Immature natural killer cell (primary cell): Measurements from ENCODE around the gene AFAP1. TPM values are rescaled to one million over a fixed set of nuclear protein-coding genes. Genes with fewer than 3 reads are reported as not detected.
A peak's percentile ranks its signal among the peaks of the same experiment; 100 is the strongest.

Experiments
- DNase-seq, 3 donors: peaks; one replicate each; pipeline ENCODE4 v3.0.0; 2022; ENCODE audit warnings: mixed read lengths in 1 of 3
- H3K27ac Mint-ChIP-seq, 6 donors: one replicate each; pipeline ENCODE4 v1.8.0; 2020; ENCODE audit warnings: mixed read lengths in 6 of 6, mild to moderate bottlenecking in 5 of 6, inconsistent platforms in 4 of 6, moderate library complexity in 3 of 6
- H3K27me3 Mint-ChIP-seq, 3 donors: one replicate each; pipeline ENCODE4 v1.8.0; 2020 to 2021; ENCODE audit warnings: low read depth in 3 of 3, mild to moderate bottlenecking in 3 of 3, mixed read lengths in 3 of 3, moderate library complexity in 3 of 3, inconsistent platforms in 1 of 3
- H3K36me3 Mint-ChIP-seq, 3 donors: one replicate each; pipeline ENCODE4 v1.8.0; 2020; ENCODE audit warnings: mixed read lengths in 3 of 3, inconsistent platforms in 2 of 3, mild to moderate bottlenecking in 2 of 3
- H3K4me1 Mint-ChIP-seq, 2 donors: one replicate each; pipeline ENCODE4 v1.8.0; 2020; ENCODE audit warnings: inconsistent platforms in 2 of 2, mild to moderate bottlenecking in 2 of 2, mixed read lengths in 2 of 2, moderate library complexity in 1 of 2
- H3K4me3 Mint-ChIP-seq, 5 donors: one replicate each; pipeline ENCODE4 v1.8.0; 2020; ENCODE audit warnings: mild to moderate bottlenecking in 5 of 5, mixed read lengths in 5 of 5, inconsistent platforms in 3 of 5, moderate library complexity in 3 of 5
- H3K9me3 Mint-ChIP-seq, 6 donors: one replicate each; pipeline ENCODE4 v1.8.0; 2020; ENCODE audit warnings: mild to moderate bottlenecking in 6 of 6, mixed read lengths in 6 of 6, inconsistent platforms in 4 of 6, moderate library complexity in 3 of 6
- polyA plus RNA-seq, 3 donors: library from polyadenylated mRNA; unstranded; fragments of 300-500 nt; fragmentation: Illumina TruSeq; gene quantifications; one replicate each; pipeline ENCODE4 v1.2.3, GENCODE V29; 2021

AFAP1 gene
- polyA plus RNA-seq, 3 donors from 2014 or later = 0.32 to 1.2 TPM; not detected in 1

DNA sequence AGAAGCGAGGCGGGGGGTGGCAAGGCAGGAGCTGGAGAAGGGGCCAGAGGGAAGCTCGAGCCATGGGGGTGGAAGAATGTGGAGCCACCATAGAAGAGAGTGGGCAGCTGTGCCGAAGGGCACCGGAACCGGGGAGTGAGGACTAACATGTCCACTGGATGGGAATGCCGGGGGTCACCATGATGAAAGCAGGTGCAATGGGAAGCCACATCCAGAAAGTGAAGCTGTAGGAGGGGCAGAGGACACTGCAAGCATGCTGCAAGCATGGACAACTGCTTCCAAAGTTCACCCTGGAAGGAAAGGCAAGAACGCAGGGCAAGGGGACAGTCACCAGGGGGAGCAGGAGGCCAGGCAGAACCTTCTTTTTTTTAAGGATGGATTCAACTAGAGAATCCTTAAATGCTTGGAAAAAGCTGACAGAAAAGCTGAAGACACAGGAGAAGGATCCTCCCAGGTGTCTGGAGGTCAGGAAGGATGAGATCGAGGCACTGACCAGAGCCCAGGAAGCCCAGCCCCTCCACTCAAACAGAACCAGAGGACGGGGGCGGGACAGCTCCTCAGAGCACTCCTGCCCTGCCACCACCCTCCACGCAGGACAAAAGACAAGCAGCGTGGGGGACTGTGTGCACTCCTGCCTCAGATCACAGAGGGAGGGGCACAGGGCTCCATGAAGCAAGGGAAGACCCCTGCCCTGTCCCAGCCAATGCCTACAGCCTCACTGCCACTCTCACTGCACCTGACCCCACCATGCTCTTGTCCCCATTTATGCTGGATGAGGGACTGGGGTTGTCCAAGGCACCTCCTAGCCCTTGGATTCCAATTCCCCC lies 169.2 kb downstream of the AFAP1 start:
- peaks cover 16 to 26% (median 25%) of the 10 kb centered on the region in 3 donors for H3K36me3 Mint-ChIP-seq
- DNase-seq = no peak
- H3K4me3 Mint-ChIP-seq = no peak overlapping the region
- H3K9me3 Mint-ChIP-seq = no peaks in the 10 kb centered on the region
- no peaks in the 10 kb centered on the region for H3K4me1 Mint-ChIP-seq
- H3K27ac Mint-ChIP-seq = no peak overlapping the region
- peaks cover 0 to 5% (median 2%) of the 10 kb centered on the region in 3 donors for H3K27me3 Mint-ChIP-seq

DNA sequence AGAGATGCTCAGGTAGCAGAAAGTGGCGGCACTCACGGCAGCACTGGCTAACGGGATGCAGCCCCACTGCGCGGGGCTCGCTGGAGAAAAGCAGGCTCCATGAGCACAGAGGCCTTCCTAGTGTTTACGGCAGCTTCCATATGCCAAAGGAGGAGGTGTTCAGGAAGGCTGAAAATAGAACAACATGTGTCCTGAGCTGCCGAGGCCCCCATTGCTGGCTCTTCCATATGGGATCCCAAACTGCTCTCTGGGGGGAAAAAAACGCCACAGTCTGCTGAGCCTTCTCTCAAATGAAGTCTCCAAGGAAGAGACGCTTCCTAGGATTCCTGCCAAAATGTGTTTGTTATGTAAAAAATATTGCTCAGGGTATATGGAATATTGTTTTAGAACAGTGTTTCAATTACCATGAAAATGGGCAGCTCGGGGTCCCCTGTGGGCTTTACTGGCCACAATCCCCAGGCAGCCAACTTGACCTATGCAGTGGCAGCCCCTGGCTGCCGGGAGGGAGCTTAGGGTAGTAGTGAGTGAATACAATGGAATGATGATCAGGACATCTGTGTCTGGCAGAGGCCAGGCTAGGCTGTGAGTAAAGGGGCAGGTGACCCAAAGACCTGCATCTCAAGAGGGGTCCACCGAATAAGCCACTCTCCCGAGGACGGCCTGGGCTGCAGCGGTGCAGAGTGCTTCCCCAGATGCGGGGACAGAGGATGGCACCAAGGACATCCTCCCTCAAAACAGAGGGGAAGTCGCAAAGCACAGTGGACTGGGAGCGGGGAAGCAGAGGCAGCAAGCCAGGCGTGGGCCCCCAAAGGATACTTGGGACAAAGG lies 170.1 kb downstream of the AFAP1 start:
- Mint-ChIP-seq H3K27ac (no peak overlapping the region), H3K36me3 (peaks cover 19 to 26% (median 25%) of the 10 kb centered on the region in 3 donors), H3K4me1 (no peaks in the 10 kb centered on the region), H3K27me3 (peaks cover 0 to 5% (median 2%) of the 10 kb centered on the region in 3 donors), H3K4me3 (no peak overlapping the region), H3K9me3 (no peaks in the 10 kb centered on the region)
- DNase-seq = no peak

GRCh38 chr4:7768736-7769135 lies 170.9 kb downstream of the AFAP1 start:
- Mint-ChIP-seq H3K36me3 (peaks cover 19 to 25% (median 25%) of the 10 kb centered on the region in 3 donors), H3K27ac (no peak overlapping the region), H3K4me3 (no peak overlapping the region), H3K4me1 (no peaks in the 10 kb centered on the region), H3K27me3 (peaks cover 0 to 6% (median 2%) of the 10 kb centered on the region in 3 donors), H3K9me3 (no peaks in the 10 kb centered on the region)
- no peak for DNase-seq

DNA sequence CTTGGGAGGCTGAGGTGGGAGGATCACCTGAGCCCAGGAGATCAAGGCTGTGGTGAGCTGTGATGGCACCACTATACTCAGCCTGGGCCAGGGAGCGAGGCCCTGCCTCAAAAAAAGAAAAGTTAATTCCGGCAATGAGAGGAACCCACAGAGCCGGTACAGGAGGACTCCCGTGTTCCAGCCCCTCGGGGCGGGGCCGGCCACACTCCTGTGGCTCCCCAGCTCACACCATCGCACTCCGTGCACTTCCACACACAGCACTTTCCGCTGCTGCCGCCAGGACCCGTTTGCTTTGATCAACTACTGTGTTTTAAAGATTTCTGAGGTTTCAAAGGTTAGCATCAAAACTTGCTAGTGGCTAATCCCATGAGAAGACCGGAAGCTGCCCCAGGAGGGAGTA lies 171.7 kb downstream of the AFAP1 start:
- H3K27me3 Mint-ChIP-seq = peaks cover 0 to 5% (median 2%) of the 10 kb centered on the region in 3 donors
- H3K27ac Mint-ChIP-seq = no peak overlapping the region
- no peak for DNase-seq
- H3K36me3 Mint-ChIP-seq = peaks cover 14 to 19% (median 18%) of the 10 kb centered on the region in 3 donors
- no peaks in the 10 kb centered on the region for H3K9me3 Mint-ChIP-seq
- H3K4me1 Mint-ChIP-seq = no peaks in the 10 kb centered on the region
- H3K4me3 Mint-ChIP-seq = no peak overlapping the region

- peaks cover 12 to 19% (median 16%) of the 10 kb centered on the region in 3 donors for H3K36me3 Mint-ChIP-seq
- peaks cover 0 to 5% (median 2%) of the 10 kb centered on the region in 3 donors for H3K27me3 Mint-ChIP-seq
- no peak for DNase-seq
- H3K4me3 Mint-ChIP-seq = no peak overlapping the region
- H3K27ac Mint-ChIP-seq = no peak overlapping the region
- H3K4me1 Mint-ChIP-seq = no peaks in the 10 kb centered on the region
- no peaks in the 10 kb centered on the region for H3K9me3 Mint-ChIP-seq
These were observed 172.1 kb downstream of the AFAP1 start for GRCh38 chr4:7767526-7767925.

GRCh38 chr4:7766661-7767345 lies 172.9 kb downstream of the AFAP1 start:
- H3K27me3 Mint-ChIP-seq = peaks cover 0 to 4% (median 3%) of the 10 kb centered on the region in 3 donors
- no peak overlapping the region for H3K27ac Mint-ChIP-seq
- H3K9me3 Mint-ChIP-seq = no peaks in the 10 kb centered on the region
- H3K4me1 Mint-ChIP-seq = peaks cover under 1 to 2% of the 10 kb centered on the region in 2 donors
- H3K36me3 Mint-ChIP-seq = peaks cover 11 to 12% (median 12%) of the 10 kb centered on the region in 3 donors
- no peak overlapping the region for H3K4me3 Mint-ChIP-seq
- no peak for DNase-seq

DNA sequence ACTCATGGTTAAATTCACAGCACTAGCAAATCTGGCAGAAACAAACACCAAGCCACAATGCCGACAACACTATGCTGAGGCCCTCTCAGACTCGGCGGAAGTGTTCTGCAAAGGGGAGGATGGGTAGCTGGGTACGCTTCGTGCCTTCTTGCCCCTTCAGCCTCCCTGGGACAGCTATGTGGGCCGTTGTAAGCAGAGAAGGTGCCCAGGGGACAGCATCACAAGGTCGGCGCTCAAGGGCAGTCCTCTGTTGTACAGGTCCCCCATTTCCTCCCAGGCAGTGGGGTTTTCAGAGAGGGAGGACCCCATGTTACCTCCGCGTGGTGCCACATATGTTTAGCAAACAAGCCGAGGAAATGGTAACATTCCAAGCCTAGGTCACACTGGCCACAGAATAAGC lies 173.6 kb downstream of the AFAP1 start:
- peaks cover 7 to 12% (median 11%) of the 10 kb centered on the region in 3 donors for H3K36me3 Mint-ChIP-seq
- peaks cover 0 to 4% (median 3%) of the 10 kb centered on the region in 3 donors for H3K27me3 Mint-ChIP-seq
- no peak overlapping the region for H3K27ac Mint-ChIP-seq

GRCh38 chr4:7765666-7766065 lies 174.0 kb downstream of the AFAP1 start:
- Mint-ChIP-seq H3K4me1 (peaks cover 5 to 7% of the 10 kb centered on the region in 2 donors), H3K4me3 (no peak overlapping the region), H3K36me3 (peaks cover 7 to 12% (median 8%) of the 10 kb centered on the region in 3 donors), H3K9me3 (no peaks in the 10 kb centered on the region), H3K27me3 (peaks cover 0 to 4% (median 2%) of the 10 kb centered on the region in 3 donors), H3K27ac (no peak overlapping the region)
- DNase-seq = no peak

More for the DNA sequence above, 173.6 kb downstream of the AFAP1 start:
- Mint-ChIP-seq H3K4me3 (no peak overlapping the region), H3K4me1 (peaks cover 5 to 7% of the 10 kb centered on the region in 2 donors), H3K9me3 (no peaks in the 10 kb centered on the region)
- DNase-seq = no peak

DNA sequence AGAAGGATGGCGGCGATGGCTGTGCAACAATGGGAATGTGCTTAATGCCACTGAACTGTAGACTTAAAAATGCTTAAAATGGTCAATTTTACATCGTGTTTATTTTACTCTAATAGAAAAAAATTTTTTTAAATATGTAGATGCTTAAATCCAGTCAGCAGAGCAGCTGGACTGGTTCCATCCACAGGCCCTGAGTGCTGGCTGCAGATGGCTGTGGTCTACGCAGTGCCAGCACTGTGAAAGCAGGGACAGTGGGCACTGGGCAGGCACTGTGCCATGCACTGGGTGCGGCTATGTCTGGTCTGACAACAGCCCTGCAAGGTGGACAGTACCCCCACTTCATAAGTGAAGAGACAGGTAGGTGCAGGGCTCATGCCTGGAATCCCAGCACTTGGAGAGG lies 175.2 kb downstream of the AFAP1 start:
- Mint-ChIP-seq H3K27me3 (peaks cover 0 to 4% (median 2%) of the 10 kb centered on the region in 3 donors), H3K9me3 (no peaks in the 10 kb centered on the region), H3K36me3 (peaks cover 0 to 8% (median 3%) of the 10 kb centered on the region in 3 donors), H3K27ac (no peak overlapping the region), H3K4me3 (no peak overlapping the region), H3K4me1 (peaks cover 11 to 13% of the 10 kb centered on the region in 2 donors)
- no peak for DNase-seq

GRCh38 chr4:7763788-7764187 lies 175.9 kb downstream of the AFAP1 start:
- no peak for DNase-seq
- Mint-ChIP-seq H3K4me1 (peaks cover 15 to 20% of the 10 kb centered on the region in 2 donors), H3K36me3 (peaks cover 0 to 10% (median 3%) of the 10 kb centered on the region in 3 donors), H3K4me3 (no peak overlapping the region), H3K9me3 (no peaks in the 10 kb centered on the region), H3K27me3 (peaks cover 0 to 4% (median 2%) of the 10 kb centered on the region in 3 donors), H3K27ac (peak overlapping the region in 1 of 6 donors; percentile 40)

GRCh38 chr4:7763106-7763505 lies 176.6 kb downstream of the AFAP1 start:
- peaks cover 0 to 4% (median 4%) of the 10 kb centered on the region in 3 donors for H3K27me3 Mint-ChIP-seq
- no peaks in the 10 kb centered on the region for H3K9me3 Mint-ChIP-seq
- no peak overlapping the region for H3K27ac Mint-ChIP-seq

GRCh38 chr4:7762376-7763030 lies 177.2 kb downstream of the AFAP1 start:
- DNase-seq = no peak
- H3K4me1 Mint-ChIP-seq = peaks cover 19 to 24% of the 10 kb centered on the region in 2 donors
- H3K27ac Mint-ChIP-seq = no peak overlapping the region
- H3K9me3 Mint-ChIP-seq = no peaks in the 10 kb centered on the region
- H3K4me3 Mint-ChIP-seq = no peak overlapping the region
- peaks cover 0 to 10% (median 3%) of the 10 kb centered on the region in 3 donors for H3K36me3 Mint-ChIP-seq
- peaks cover 0 to 4% (median 4%) of the 10 kb centered on the region in 3 donors for H3K27me3 Mint-ChIP-seq

More at GRCh38 chr4:7763106-7763505, 176.6 kb downstream of the AFAP1 start:
- no peak for DNase-seq
- Mint-ChIP-seq H3K4me3 (no peak overlapping the region), H3K36me3 (peaks cover 0 to 10% (median 3%) of the 10 kb centered on the region in 3 donors), H3K4me1 (peaks cover 19 to 24% of the 10 kb centered on the region in 2 donors)

GRCh38 chr4:7761720-7762119 lies 177.9 kb downstream of the AFAP1 start:
- Mint-ChIP-seq H3K9me3 (no peaks in the 10 kb centered on the region), H3K27ac (peak overlapping the region in 4 of 6 donors; percentile 21 to 60 (median 50)), H3K27me3 (peaks cover 0 to 4% (median 1%) of the 10 kb centered on the region in 3 donors), H3K4me3 (peak overlapping the region in 3 of 5 donors; percentile 10 to 19 (median 19)), H3K36me3 (peaks cover 0 to 10% (median 3%) of the 10 kb centered on the region in 3 donors), H3K4me1 (peaks cover 19 to 24% of the 10 kb centered on the region in 2 donors)
- DNase-seq = peak; percentile 28 to 48 (median 29)
